H9 (cell line): ENCODE measurements around the gene MITF. TPM values are rescaled to one million over a fixed set of nuclear protein-coding genes. Genes with fewer than 3 reads are reported as not detected.

Source experiments
- DNase-seq: peaks from one replicate; pipeline ENCODE4 v3.0.0-alpha.2; 2017
- H2AFZ ChIP-seq: one replicate; pipeline ENCODE4 v1.6.1; 2013; ENCODE audit warnings: mild to moderate bottlenecking, low read length, control low read depth, moderate library complexity
- H2AK5ac ChIP-seq: 2 replicates; pipeline ENCODE4 v1.6.1; 2013; ENCODE audit warnings: low read length, control low read depth, mixed read lengths; ENCODE audit not compliant: insufficient read length
- H2BK120ac ChIP-seq: one replicate; pipeline ENCODE4 v1.6.1; 2013; ENCODE audit warnings: low read depth, mild to moderate bottlenecking, low read length, control low read depth, inconsistent platforms; ENCODE audit not compliant: poor library complexity, severe bottlenecking
- H2BK12ac ChIP-seq: 2 replicates; pipeline ENCODE4 v1.6.1; 2013; ENCODE audit warnings: low read length, control low read depth, mixed read lengths, low read depth; ENCODE audit not compliant: insufficient read length
- H2BK15ac ChIP-seq: 2 replicates; pipeline ENCODE4 v1.6.1; 2013; ENCODE audit warnings: low read depth, low read length, control low read depth
- H2BK20ac ChIP-seq: one replicate; pipeline ENCODE4 v1.6.1; 2013; ENCODE audit warnings: low read depth, mild to moderate bottlenecking, low read length, control low read depth, inconsistent platforms; ENCODE audit not compliant: poor library complexity, severe bottlenecking
- H2BK5ac ChIP-seq: 2 replicates; pipeline ENCODE4 v1.6.1; 2013; ENCODE audit warnings: low read length, control low read depth, mixed read lengths; ENCODE audit not compliant: insufficient read length
- H3K14ac ChIP-seq: 2 replicates; pipeline ENCODE4 v1.6.1; 2013; ENCODE audit warnings: low read length, control low read depth; ENCODE audit not compliant: insufficient read depth
- H3K18ac ChIP-seq: 2 replicates; pipeline ENCODE4 v1.6.1; 2013; ENCODE audit warnings: low read depth, mild to moderate bottlenecking, mixed read lengths, low read length, control low read depth; ENCODE audit not compliant: insufficient read length
- H3K23ac ChIP-seq: 2 replicates; pipeline ENCODE4 v1.6.1; 2013; ENCODE audit warnings: low read length, control low read depth, mixed read lengths, low read depth; ENCODE audit not compliant: insufficient read length
- H3K23me2 ChIP-seq: 2 replicates; pipeline ENCODE4 v1.6.1; 2013; ENCODE audit warnings: low read depth, mild to moderate bottlenecking, mixed read lengths, low read length, control low read depth; ENCODE audit not compliant: insufficient read length, poor library complexity, severe bottlenecking
- H3K27ac ChIP-seq: 2 replicates; pipeline ENCODE4 v1.5.1; 2013; ENCODE audit warnings: low read length, control low read depth, mixed read lengths, low read depth; ENCODE audit not compliant: insufficient read length
- H3K27me3 ChIP-seq: 2 replicates; pipeline ENCODE4 v1.6.1; 2013; ENCODE audit warnings: low read length, control low read depth, inconsistent platforms; ENCODE audit not compliant: insufficient read depth
- H3K4ac ChIP-seq: 2 replicates; pipeline ENCODE4 v1.6.1; 2013; ENCODE audit warnings: low read depth, mild to moderate bottlenecking, control low read depth, inconsistent platforms, low read length, moderate library complexity
- H3K4me1 ChIP-seq: 2 replicates; pipeline ENCODE4 v1.6.1; 2013; ENCODE audit warnings: low read length, control low read depth, inconsistent platforms; ENCODE audit not compliant: insufficient read depth
- H3K4me2 ChIP-seq: 2 replicates; pipeline ENCODE4 v1.6.1; 2013; ENCODE audit warnings: low read length, control low read depth, mixed read lengths; ENCODE audit not compliant: insufficient read length, insufficient read depth
- H3K56ac ChIP-seq: 2 replicates; pipeline ENCODE4 v1.6.1; 2013; ENCODE audit warnings: low read depth, mild to moderate bottlenecking, mixed read lengths, low read length, control low read depth; ENCODE audit not compliant: insufficient read length
- H3K79me1 ChIP-seq: 2 replicates; pipeline ENCODE4 v1.6.1; 2013; ENCODE audit warnings: low read depth, mild to moderate bottlenecking, moderate library complexity, low read length, control low read depth, inconsistent platforms; ENCODE audit not compliant: insufficient read depth, poor library complexity, severe bottlenecking
- H3K79me2 ChIP-seq: 2 replicates; pipeline ENCODE4 v1.6.1; 2013; ENCODE audit warnings: low read length, control low read depth, inconsistent platforms; ENCODE audit not compliant: insufficient read depth
- H3K9ac ChIP-seq: 2 replicates; pipeline ENCODE4 v1.6.1; 2013; ENCODE audit warnings: low read length, control low read depth, mixed read lengths; ENCODE audit not compliant: insufficient read length; ENCODE audit errors: extremely low read depth
- H3K9me3 ChIP-seq: one replicate; pipeline ENCODE4 v1.6.1; 2013; ENCODE audit warnings: low read depth, low read length, inconsistent platforms; ENCODE audit not compliant: control insufficient read depth
- H3T11ph ChIP-seq: one replicate; pipeline ENCODE4 v1.6.1; 2013; ENCODE audit warnings: mild to moderate bottlenecking, low read length, control low read depth, inconsistent platforms
- H4K20me1 ChIP-seq: one replicate; pipeline ENCODE4 v1.6.1; 2013; ENCODE audit not compliant: control insufficient read depth, insufficient read length, insufficient read depth
- H4K5ac ChIP-seq: 2 replicates; pipeline ENCODE4 v1.6.1; 2013; ENCODE audit warnings: low read depth, mild to moderate bottlenecking, mixed read lengths, low read length, control low read depth; ENCODE audit not compliant: insufficient read length
- H4K8ac ChIP-seq: replicated peaks from 2 replicates; pipeline ENCODE4 v1.6.1; 2013; ENCODE audit warnings: low read length, control low read depth, mixed read lengths, low read depth; ENCODE audit not compliant: insufficient read length
- H4K91ac ChIP-seq: 2 replicates; pipeline ENCODE4 v1.6.1; 2013; ENCODE audit warnings: low read depth, mild to moderate bottlenecking, moderate library complexity, mixed read lengths, low read length, control low read depth; ENCODE audit not compliant: insufficient read length
- H3K27ac Mint-ChIP-seq, 3 experiments: 2 replicates in 2 of 3; 3 replicates in 1 of 3; pipeline ENCODE4 v1.8.0; 2020 to 2021; ENCODE audit warnings: mixed read lengths in 3 of 3, mild to moderate bottlenecking in 1 of 3, moderate library complexity in 1 of 3
- H3K27me3 Mint-ChIP-seq: 2 replicates; pipeline ENCODE4 v1.8.0; 2021; ENCODE audit warnings: low read depth, mild to moderate bottlenecking, moderate library complexity, mixed read lengths
- H3K36me3 Mint-ChIP-seq, 3 experiments: 2 replicates in 2 of 3; 3 replicates in 1 of 3; pipeline ENCODE4 v1.8.0; 2020 to 2021; ENCODE audit warnings: low read depth in 3 of 3, mixed read lengths in 3 of 3; ENCODE audit not compliant: insufficient read depth in 1 of 3
- H3K4me1 Mint-ChIP-seq, 2 experiments: 2 replicates each; pipeline ENCODE4 v1.8.0; 2020; ENCODE audit warnings: mixed read lengths in 2 of 2
- H3K4me3 Mint-ChIP-seq, 2 experiments: 2 replicates in 1 of 2; 3 replicates in 1 of 2; pipeline ENCODE4 v1.8.0; 2020 to 2021; ENCODE audit warnings: mild to moderate bottlenecking in 2 of 2, mixed read lengths in 2 of 2, moderate library complexity in 1 of 2
- H3K9me3 Mint-ChIP-seq, 2 experiments: 2 replicates in 1 of 2; 3 replicates in 1 of 2; pipeline ENCODE4 v1.8.0; 2020; ENCODE audit warnings: mild to moderate bottlenecking in 2 of 2, mixed read lengths in 2 of 2, moderate library complexity in 1 of 2
- CTCF ChIP-seq: fragments of 200-600 bp; sonication (generic); conservative IDR thresholded peaks from 3 replicates; pipeline ENCODE4 v1.8.0; 2021; ENCODE audit warnings: antibody characterized with exemption, mild to moderate bottlenecking
- WGBS: extraction: QIAGEN DNeasy Blood & Tissue Kit; methylation state at CpG from one replicate; pipeline ENCODE4 v1.1.7; 2013; ENCODE audit warnings: missing lambda C conversion rate, low lambda C conversion rate, mixed read lengths; ENCODE audit not compliant: insufficient read length; ENCODE audit errors: extremely low coverage; 5-methylcytosine and 5-hydroxymethylcytosine counted together
- total RNA-seq: library from RNA; stranded (reverse); gene quantifications from 2 replicates; pipeline ENCODE4 v1.2.1, GENCODE V29; 2021

Gene MITF
- total RNA-seq, 1 experiment from 2014 or later: 0.81 TPM

- H2AK5ac ChIP-seq: no peak overlapping the region
- H3K14ac ChIP-seq: no peak overlapping the region
- H3K56ac ChIP-seq: no peak overlapping the region
- Mint-ChIP-seq H3K27me3 (no peaks in the 10 kb centered on the region), H3K9me3 (no peaks in the 10 kb centered on the region), H3K4me3 (no peak overlapping the region), H3K36me3 (no peaks in the 10 kb centered on the region), H3K27ac (no peak overlapping the region), H3K4me1 (no peaks in the 10 kb centered on the region)
- no peaks in the 10 kb centered on the region for H3K79me2 ChIP-seq
- H3K27me3 ChIP-seq: no peaks in the 10 kb centered on the region
- H3K18ac ChIP-seq: no peak overlapping the region
- no peak overlapping the region for H3T11ph ChIP-seq
- H2BK20ac ChIP-seq: no peak overlapping the region
- no peak overlapping the region for H2BK15ac ChIP-seq
- no CpG with 5 or more reads among the region's 5 CpGs for WGBS
- DNase-seq: no peak
- H2BK5ac ChIP-seq: no peak overlapping the region
- no peak overlapping the region for H3K9ac ChIP-seq
- H3K4me2 ChIP-seq: no peak overlapping the region
- no peaks in the 10 kb centered on the region for H3K4me1 ChIP-seq
- no peak for TF ChIP-seq CTCF
- no peak overlapping the region for H3K4ac ChIP-seq
- no peak overlapping the region for H3K27ac ChIP-seq
- H4K8ac ChIP-seq: no peak overlapping the region
- no peak overlapping the region for H2BK120ac ChIP-seq
- no peak overlapping the region for H2BK12ac ChIP-seq
- H3K79me1 ChIP-seq: no peaks in the 10 kb centered on the region
- H3K23me2 ChIP-seq: peaks cover 2% of the 10 kb centered on the region
- no peak overlapping the region for H2AFZ ChIP-seq
- no peaks in the 10 kb centered on the region for H3K9me3 ChIP-seq
- no peak overlapping the region for H4K5ac ChIP-seq
- H4K91ac ChIP-seq: no peak overlapping the region
- H4K20me1 ChIP-seq: no peaks in the 10 kb centered on the region
- no peak overlapping the region for H3K23ac ChIP-seq
Observed at GRCh38 chr3:69961706-69962439, 222.6 kb downstream of the MITF start.
